CD14-positive monocyte (primary cell): ENCODE data around the gene CCDC33. TPM values are rescaled to one million over a fixed set of nuclear protein-coding genes. Genes with fewer than 3 reads are reported as not detected.

Experiments used
- DNase-seq, 3 donors: peaks; one replicate each; pipeline ENCODE4 v3.0.0-alpha.2; 2011 to 2022
- H2AFZ ChIP-seq: 2 replicates; pipeline ENCODE4 v1.6.0; 2012; ENCODE audit warnings: mild to moderate bottlenecking, low read depth, low read length, inconsistent platforms; ENCODE audit not compliant: insufficient read depth, poor library complexity, severe bottlenecking
- H3K27ac ChIP-seq, 2 donors: 1 replicate in 1 of 2; 2 replicates in 1 of 2; pipeline ENCODE4 v1.5.1; 2012 to 2013; ENCODE audit warnings: low read length in 2 of 2, control low read depth in 1 of 2, inconsistent platforms in 1 of 2, low read depth in 1 of 2, mild to moderate bottlenecking in 1 of 2
- H3K27me3 ChIP-seq, 2 donors: one replicate each; pipeline versions ENCODE4 v1.6.0 to v1.6.1; 2011 to 2013; ENCODE audit warnings: low read length in 2 of 2; ENCODE audit not compliant: control insufficient read depth in 2 of 2, insufficient read depth in 2 of 2
- H3K36me3 ChIP-seq, 2 donors: replicated peaks in 1 of 2; 1 replicate in 1 of 2; 2 replicates in 1 of 2; pipeline versions ENCODE4 v1.5.1 to v1.6.1; 2012 to 2013; ENCODE audit warnings: low read length in 2 of 2, control low read depth in 1 of 2, inconsistent platforms in 1 of 2, mild to moderate bottlenecking in 1 of 2; ENCODE audit not compliant: insufficient read depth in 2 of 2, control insufficient read depth in 1 of 2
- H3K4me1 ChIP-seq, 2 donors: 1 replicate in 1 of 2; 2 replicates in 1 of 2; pipeline versions ENCODE4 v1.5.1 to v1.6.1; 2012 to 2013; ENCODE audit warnings: low read length in 2 of 2, control low read depth in 1 of 2, inconsistent platforms in 1 of 2, mild to moderate bottlenecking in 1 of 2, moderate library complexity in 1 of 2; ENCODE audit not compliant: insufficient read depth in 2 of 2, control insufficient read depth in 1 of 2
- H3K4me2 ChIP-seq: replicated peaks from 2 replicates; pipeline ENCODE3; 2012; ENCODE audit warnings: low read length, moderate library complexity, mild to moderate bottlenecking; ENCODE audit not compliant: poor library complexity, severe bottlenecking; ENCODE audit errors: extremely low read depth
- H3K4me3 ChIP-seq, 3 experiments: fragments of 200-600 bp in 1 of 3; sonication (generic) in 1 of 3; replicated peaks in 1 of 3; 1 replicate in 2 of 3; 2 replicates in 1 of 3; pipeline ENCODE4 v1.5.1; 2011 to 2013; ENCODE audit warnings: low read length in 3 of 3, mild to moderate bottlenecking in 3 of 3, control low read depth in 2 of 3, low read depth in 2 of 3, inconsistent platforms in 1 of 3, moderate library complexity in 1 of 3
- H3K79me2 ChIP-seq: 2 replicates; pipeline ENCODE4 v1.6.0; 2012; ENCODE audit warnings: mild to moderate bottlenecking, control low read depth, inconsistent platforms, low read length, moderate library complexity; ENCODE audit not compliant: insufficient read depth
- H3K9ac ChIP-seq: 2 replicates; pipeline ENCODE4 v1.6.0; 2017; ENCODE audit warnings: low read length, mild to moderate bottlenecking; ENCODE audit not compliant: insufficient read depth, poor library complexity, severe bottlenecking
- H3K9me3 ChIP-seq, 2 donors: replicated peaks in 1 of 2; 1 replicate in 1 of 2; 2 replicates in 1 of 2; pipeline versions ENCODE4 v1.5.1 to v1.6.1; 2012 to 2013; ENCODE audit warnings: low read length in 2 of 2, control low read depth in 1 of 2; ENCODE audit not compliant: control insufficient read depth in 1 of 2, insufficient read depth in 1 of 2
- H4K20me1 ChIP-seq: 2 replicates; pipeline ENCODE4 v1.6.0; 2012; ENCODE audit warnings: mild to moderate bottlenecking, low read length, control low read depth, moderate library complexity; ENCODE audit not compliant: insufficient read depth
- H3K27ac Mint-ChIP-seq, 7 donors: one replicate each; pipeline ENCODE4 v1.8.0; 2020; ENCODE audit warnings: mild to moderate bottlenecking in 7 of 7, mixed read lengths in 7 of 7, moderate library complexity in 6 of 7, inconsistent platforms in 2 of 7
- H3K27me3 Mint-ChIP-seq, 3 donors: one replicate each; pipeline ENCODE4 v1.8.0; 2021 to 2022; ENCODE audit warnings: low read depth in 3 of 3, mild to moderate bottlenecking in 3 of 3, mixed read lengths in 3 of 3, moderate library complexity in 3 of 3, inconsistent platforms in 1 of 3
- H3K36me3 Mint-ChIP-seq, 2 donors: one replicate each; pipeline ENCODE4 v1.8.0; 2020; ENCODE audit warnings: mixed read lengths in 2 of 2, inconsistent platforms in 1 of 2, mild to moderate bottlenecking in 1 of 2
- H3K4me1 Mint-ChIP-seq: one replicate; pipeline ENCODE4 v1.8.0; 2020; ENCODE audit warnings: mild to moderate bottlenecking, mixed read lengths
- H3K4me3 Mint-ChIP-seq, 2 donors: one replicate each; pipeline ENCODE4 v1.8.0; 2020; ENCODE audit warnings: mild to moderate bottlenecking in 2 of 2, mixed read lengths in 2 of 2, moderate library complexity in 1 of 2
- H3K9me3 Mint-ChIP-seq, 7 donors: one replicate each; pipeline ENCODE4 v1.8.0; 2020 to 2022; ENCODE audit warnings: mixed read lengths in 7 of 7, mild to moderate bottlenecking in 6 of 7, moderate library complexity in 6 of 7, inconsistent platforms in 2 of 7
- CTCF ChIP-seq: fragments of 200-600 bp; IDR thresholded peaks from one replicate; pipeline ENCODE4 v1.8.0; 2022; ENCODE audit warnings: antibody characterized with exemption, mild to moderate bottlenecking
- WGBS: methylation state at CpG from one replicate; pipeline ENCODE4 v1.1.5; 2013; ENCODE audit warnings: missing lambda C conversion rate; ENCODE audit not compliant: insufficient coverage; 5-methylcytosine and 5-hydroxymethylcytosine counted together
- intact Hi-C, 2 donors: fragments of 100-400 bp; cut with micrococcal nuclease; formaldehyde crosslinking; loops; one replicate each; pipeline versions ENCODE4 v1.15.0 to v1.15.1; 2023
- polyA plus RNA-seq, 3 donors: library from polyadenylated mRNA; depleted of rRNA in 1 of 3; unstranded in 2 of 3; stranded (reverse) in 1 of 3; fragments of 300-500 nt in 2 of 3; fragments of >200 nt in 1 of 3; fragmentation: Illumina TruSeq in 2 of 3; gene quantifications; 1 replicate in 2 of 3; 2 replicates in 1 of 3; pipeline ENCODE4 v1.2.3, GENCODE V29; 2012 to 2021

The CCDC33 gene
- polyA plus RNA-seq, 3 donors = not detected

- Histone ChIP-seq H3K27me3 (no peaks in the 10 kb centered on the region), H4K20me1 (no peaks in the 10 kb centered on the region), H3K27ac (no peak overlapping the region), H3K4me1 (no peaks in the 10 kb centered on the region), H3K4me2 (no peak overlapping the region), H3K4me3 (no peak overlapping the region), H3K36me3 (no peaks in the 10 kb centered on the region), H3K9me3 (no peaks in the 10 kb centered on the region), H3K79me2 (no peaks in the 10 kb centered on the region), H3K9ac (no peak overlapping the region), H2AFZ (no peak overlapping the region)
- no peak overlapping the region for H3K27ac Mint-ChIP-seq
- H3K27me3 Mint-ChIP-seq = peaks cover 0 to 16% (median 6%) of the 10 kb centered on the region in 3 donors
- H3K4me1 Mint-ChIP-seq = no peaks in the 10 kb centered on the region
- no peak for TF ChIP-seq CTCF
- WGBS = 91% methylated on average over 5 of the region's 8 CpGs
- DNase-seq = no peak
- intact Hi-C loops = no loop called here
- H3K9me3 Mint-ChIP-seq = peaks cover 0 to 1% (median 0%) of the 10 kb centered on the region in 7 donors
- no peak overlapping the region for H3K4me3 Mint-ChIP-seq
- no peaks in the 10 kb centered on the region for H3K36me3 Mint-ChIP-seq
These were observed 25.6 kb downstream of the CCDC33 start for GRCh38 chr15:74261685-74262084.

- Histone ChIP-seq H3K36me3 (no peaks in the 10 kb centered on the region), H2AFZ (no peak overlapping the region), H3K9me3 (no peaks in the 10 kb centered on the region), H3K4me1 (no peaks in the 10 kb centered on the region), H3K27ac (no peak overlapping the region), H3K27me3 (no peaks in the 10 kb centered on the region), H4K20me1 (no peaks in the 10 kb centered on the region), H3K4me3 (no peak overlapping the region), H3K4me2 (no peak overlapping the region), H3K79me2 (no peaks in the 10 kb centered on the region), H3K9ac (no peak overlapping the region)
- intact Hi-C loops = no loop called here
- TF ChIP-seq CTCF = no peak
- H3K9me3 Mint-ChIP-seq = peaks cover 0 to 1% (median 0%) of the 10 kb centered on the region in 7 donors
- H3K27ac Mint-ChIP-seq = no peak overlapping the region
- no peak overlapping the region for H3K4me3 Mint-ChIP-seq
- WGBS = 86% methylated on average over 1 of the region's 2 CpGs
- H3K36me3 Mint-ChIP-seq = no peaks in the 10 kb centered on the region
- no peaks in the 10 kb centered on the region for H3K4me1 Mint-ChIP-seq
- H3K27me3 Mint-ChIP-seq = peaks cover 4 to 16% (median 6%) of the 10 kb centered on the region in 3 donors
- no peak for DNase-seq
These were observed 26.0 kb downstream of the CCDC33 start for GRCh38 chr15:74262151-74262550.
